GM19467 (cell line): Measurements from ENCODE around the gene PIGQ.
A peak's percentile ranks its signal among the peaks of the same experiment; 100 is the strongest.

ENCODE experiments used
- ATAC-seq: cut with Tn5 transposase; IDR thresholded peaks from one replicate; pipeline ENCODE4 v1.9.1; 2021; ENCODE audit warnings: mild to moderate bottlenecking, moderate library complexity; ENCODE audit not compliant: unreplicated experiment

Gene PIGQ

GRCh38 chr16:569445-570254, at the start of gene PIGQ:
TSS of gene PIGQ (plus strand) at chr16:569968. CDS start at chr16:574075, 4,107 bp downstream.
- peak; percentile 50 for ATAC-seq

DNA sequence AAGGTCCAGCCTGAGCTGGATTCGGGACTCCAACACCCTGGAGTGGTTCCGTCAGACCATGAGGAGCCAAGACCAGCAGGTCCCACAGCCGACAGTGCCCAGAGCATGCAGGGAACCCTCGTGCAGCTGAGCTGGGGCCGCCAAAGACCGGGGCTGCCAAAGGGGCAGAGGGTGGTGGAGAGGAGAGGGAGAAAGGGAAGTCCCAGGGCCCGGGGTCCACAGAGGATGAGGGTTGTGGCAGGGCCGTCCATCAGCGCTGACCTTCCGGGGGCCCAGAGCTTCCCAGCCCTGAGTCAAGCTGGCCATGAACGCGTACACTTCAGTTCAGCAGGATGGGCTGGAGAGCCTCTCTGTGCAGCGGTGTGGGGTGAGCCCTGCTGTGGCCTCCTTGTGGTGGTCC, 48.9 kb upstream of the PIGQ start:
- no peak for ATAC-seq

DNA sequence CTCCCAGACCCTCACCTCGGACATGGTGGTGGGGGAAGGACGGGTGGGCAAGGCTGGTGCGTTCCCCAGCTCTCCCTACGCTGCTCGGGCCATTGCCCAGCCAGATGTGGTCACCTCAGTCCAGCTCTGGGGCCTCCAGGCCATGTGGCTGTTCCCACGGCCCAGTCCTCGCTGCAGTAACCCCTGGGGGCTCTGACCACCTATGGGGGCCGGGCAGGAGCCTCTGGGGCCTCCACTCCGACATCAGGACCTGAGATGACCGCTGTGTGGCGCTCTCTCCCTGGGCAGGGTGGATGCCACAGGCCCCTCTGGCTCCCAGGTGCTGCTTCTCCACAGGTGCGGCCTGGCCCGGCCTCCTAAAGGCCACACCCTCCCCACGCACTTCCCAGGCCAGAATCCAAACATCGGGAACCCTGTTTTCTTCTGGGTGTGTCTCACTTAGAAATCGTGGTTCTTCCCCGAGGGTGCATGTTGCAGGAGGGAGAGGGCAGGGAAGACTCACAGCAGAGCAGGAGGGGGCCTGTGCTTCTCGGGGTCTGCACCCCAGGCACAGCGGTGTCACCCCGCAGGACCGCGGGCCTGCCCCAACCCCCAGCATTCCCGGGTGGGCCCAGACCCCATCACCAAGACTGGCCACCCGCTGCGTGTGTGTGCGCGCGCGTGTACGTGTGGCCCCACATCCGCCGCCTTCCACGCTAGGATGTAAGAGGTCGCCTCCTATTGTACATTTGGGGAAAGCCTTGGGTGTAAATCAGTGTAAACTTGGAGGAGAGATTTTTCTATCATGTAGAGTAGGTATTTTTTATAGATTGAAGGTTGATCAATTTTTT, 48.2 kb upstream of the PIGQ start:
- no peak for ATAC-seq

DNA sequence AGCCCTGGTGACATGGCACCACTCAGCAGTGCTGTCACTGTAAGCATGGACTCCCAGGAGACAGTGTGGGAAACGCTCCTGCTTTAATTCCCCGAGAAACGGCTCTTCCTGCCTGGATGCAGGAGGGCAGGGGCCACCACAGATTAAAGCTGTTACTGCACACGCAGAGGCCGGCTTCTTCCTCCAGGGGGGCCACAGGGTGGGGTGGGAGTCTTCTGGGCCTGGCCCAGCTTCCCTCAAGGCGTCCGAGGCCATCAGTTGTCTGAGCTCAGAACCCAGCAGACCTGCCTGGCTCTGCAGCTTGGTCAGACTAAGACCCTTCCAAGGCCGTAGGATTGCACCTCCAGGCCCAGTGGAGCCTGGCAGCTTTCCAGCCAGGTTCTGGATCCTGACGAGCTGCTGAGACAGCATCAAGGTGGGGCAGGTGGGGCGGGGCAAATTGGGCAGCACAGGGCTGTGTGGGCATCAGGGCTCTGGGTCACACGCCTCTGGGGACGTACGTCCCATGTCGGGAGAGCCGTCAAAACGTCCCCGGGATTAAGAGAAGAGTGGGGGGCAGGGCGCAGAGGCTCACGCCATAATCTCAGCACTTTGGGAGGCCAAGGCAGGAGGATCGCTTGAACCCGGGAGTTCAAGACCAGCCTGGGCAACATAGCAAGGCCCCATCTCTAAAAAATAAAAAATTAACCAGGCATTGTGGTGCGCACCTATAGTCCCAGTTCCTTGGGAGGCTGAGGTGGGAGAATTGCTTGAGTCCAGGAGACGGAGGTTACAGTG, 47.3 kb upstream of the PIGQ start:
- no peak for ATAC-seq

GRCh38 chr16:523097-523741, 46.5 kb upstream of the PIGQ start:
- no peak for ATAC-seq

DNA sequence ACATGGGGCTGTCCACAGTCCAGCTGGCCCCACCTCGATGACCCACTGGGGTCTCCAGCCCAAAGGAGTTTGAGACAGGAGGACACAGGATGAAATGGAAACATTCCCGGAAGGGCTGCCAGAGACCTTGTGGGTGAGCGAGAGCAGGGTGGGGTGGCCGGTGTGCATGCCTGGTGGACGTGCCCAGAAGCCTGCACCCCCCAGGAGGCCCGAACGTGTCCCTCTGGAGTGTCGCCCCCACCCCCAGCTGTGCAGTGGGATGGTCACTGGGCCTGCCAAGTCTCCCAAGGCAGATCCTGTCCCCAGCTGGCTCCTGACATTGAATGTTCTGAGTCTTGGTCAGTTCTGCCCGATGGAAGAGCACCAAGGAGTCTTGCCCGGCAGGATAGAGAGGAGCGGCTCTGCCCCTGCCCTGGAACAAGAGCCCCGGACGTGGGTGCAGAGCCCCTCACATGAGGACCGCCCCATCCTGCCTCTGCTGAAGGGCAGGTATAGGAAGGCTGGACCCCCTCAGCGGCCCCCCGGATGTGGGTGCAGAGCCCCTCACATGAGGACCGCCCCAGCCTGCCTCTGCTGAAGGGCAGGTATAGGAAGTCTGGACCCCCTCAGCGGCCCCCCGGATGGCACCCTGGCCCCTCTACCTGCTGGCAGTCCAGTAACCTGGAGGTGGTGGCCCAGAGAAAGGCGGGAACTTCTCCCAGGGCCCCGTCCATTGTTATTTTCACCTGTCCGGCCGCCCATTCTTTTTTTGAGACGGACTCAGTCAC, 45.3 kb upstream of the PIGQ start:
- no peak for ATAC-seq

DNA sequence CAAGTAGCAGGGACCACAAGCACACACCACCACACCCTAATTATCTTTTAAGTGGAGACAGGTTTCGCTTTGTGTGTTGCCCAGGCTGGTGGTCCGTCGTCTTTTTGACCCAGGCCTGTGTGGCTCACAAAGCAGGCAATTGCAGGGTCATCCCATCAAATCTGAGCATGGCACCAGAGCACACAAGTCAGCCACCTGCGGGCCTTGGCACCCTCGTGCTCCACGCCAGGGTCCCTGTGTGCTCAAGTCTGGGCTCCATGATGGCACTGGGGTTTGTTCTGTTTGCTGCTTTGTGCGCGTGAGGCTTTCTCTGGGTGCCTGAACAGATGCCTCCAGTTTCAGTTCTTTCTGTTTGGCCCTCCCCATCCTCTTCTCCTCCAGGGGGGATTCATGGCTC, 44.6 kb upstream of the PIGQ start:
- no peak for ATAC-seq

GRCh38 chr16:525520-526180, 44.1 kb upstream of the PIGQ start:
- ATAC-seq: no peak

GRCh38 chr16:526181-527014, 43.4 kb upstream of the PIGQ start:
- ATAC-seq: no peak

- peak; percentile 62 for ATAC-seq
Measured at GRCh38 chr16:527015-527903, 42.5 kb upstream of the PIGQ start, which contains the start of gene CAPN15. TSS of gene CAPN15 (plus strand) at chr16:527712. CDS start at chr16:546839, 19,127 bp downstream.

DNA sequence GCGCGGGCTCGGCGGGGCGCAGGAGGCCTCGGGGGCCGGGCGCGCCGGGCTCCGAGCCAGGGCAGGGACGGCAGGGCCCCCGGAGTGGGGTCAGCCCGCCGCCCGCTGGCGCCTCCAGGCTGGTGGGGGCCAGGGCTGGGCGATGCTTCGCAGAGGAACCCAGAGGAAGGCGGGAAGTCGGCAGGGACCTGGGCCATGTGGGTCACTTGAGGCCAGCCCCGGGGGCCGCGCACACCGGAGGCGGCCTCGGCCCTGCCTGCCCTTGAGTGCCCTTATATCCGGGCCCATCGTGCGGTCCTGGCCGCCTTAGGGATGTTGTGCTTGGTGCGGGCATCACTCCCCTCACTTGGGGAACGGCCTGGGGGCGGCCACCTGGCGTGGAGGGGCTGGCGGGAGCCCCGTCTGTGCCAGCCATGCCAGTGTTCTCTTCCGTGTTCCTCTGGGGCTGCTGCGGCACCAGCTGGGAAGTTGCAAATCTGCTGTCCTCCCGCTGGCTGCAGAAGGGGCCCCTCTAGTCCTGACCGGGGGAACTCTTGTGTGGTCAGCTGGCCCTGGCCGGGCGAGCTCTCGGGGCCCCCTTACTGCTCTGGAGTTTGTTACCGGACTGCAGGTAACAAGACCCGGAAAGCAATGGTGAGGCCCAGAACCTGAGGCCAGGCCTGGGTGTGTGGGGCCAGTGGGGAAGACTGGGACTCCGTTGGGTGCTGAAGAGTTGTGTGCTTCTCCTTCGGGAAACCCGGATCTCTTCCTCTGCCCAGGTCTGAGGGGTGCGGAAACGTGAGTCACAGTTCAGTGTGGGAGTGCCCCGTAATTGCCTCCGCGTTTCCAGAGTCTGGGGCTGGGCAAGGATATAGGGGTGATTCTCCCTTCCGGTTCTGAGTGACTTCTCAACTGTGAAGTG, 41.4 kb upstream of the PIGQ start:
- ATAC-seq: peak; percentile 2

DNA sequence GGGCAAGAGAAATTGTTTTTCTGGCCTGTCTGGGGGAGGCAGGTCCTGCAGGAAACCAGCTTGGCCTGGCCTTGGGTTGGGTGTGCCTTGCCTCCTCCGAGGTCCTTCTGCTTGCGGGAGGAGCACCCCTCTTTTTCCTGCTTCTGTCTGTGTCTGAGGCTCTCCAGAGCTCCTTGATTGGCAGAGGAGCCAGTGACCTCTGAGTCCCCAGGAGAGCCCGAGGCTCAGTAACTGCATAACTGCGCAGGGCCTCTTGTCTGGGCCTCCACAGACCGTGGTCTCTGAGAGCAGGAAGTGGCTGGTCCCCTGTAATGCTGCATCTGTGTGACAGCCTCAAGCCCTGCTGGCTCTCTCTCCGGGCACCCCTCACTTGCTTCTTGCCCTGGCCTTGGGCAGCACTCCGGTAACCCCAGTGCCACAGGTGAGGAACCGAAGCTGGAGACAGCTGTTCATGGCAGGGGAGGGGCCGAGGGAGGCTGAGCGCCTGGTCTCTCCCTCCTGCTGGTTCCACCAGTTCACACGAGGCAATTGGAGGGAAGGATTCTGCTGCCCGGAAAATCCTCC, 40.7 kb upstream of the PIGQ start:
- ATAC-seq: no peak

GRCh38 chr16:530111-530817, 39.5 kb upstream of the PIGQ start:
- no peak for ATAC-seq

GRCh38 chr16:531494-532125, 38.2 kb upstream of the PIGQ start:
- ATAC-seq: no peak
